ENCODE data around the gene POLE.

GRCh38 chr12:132686825-132687210 lies 324 bp downstream of the POLE start:
- TF ChIP-seq EZH2 (IDR thresholded peaks at IDR 0.05; ENCODE audit: low read depth) (no peak), CTCF (conservative IDR thresholded peaks at IDR 0.05) (no peak)
